HepG2 (cell line): ENCODE measurements around the gene GRK5. TPM values are rescaled to one million over a fixed set of nuclear protein-coding genes. Genes with fewer than 3 reads are reported as not detected.

Experiments
- ATAC-seq: fragments of 200-7000 bp; cut with Tn5 transposase; 3 replicates; pipeline ENCODE4 v1.9.1; 2020; ENCODE audit warnings: mild to moderate bottlenecking, moderate library complexity
- BruUV-seq: library from RNA; stranded (reverse); fragments of 400-500 nt; replicated peaks from 2 replicates; lab custom pipeline; 2021; lab: Mats Ljungman, UMichigan
- CTCF ChIA-PET: fragments of 300-600 bp; formaldehyde crosslinking; extraction: SDS; loops from one replicate; lab custom pipeline; 2021; ENCODE audit warnings: low total read pairs, inconsistent platforms, low intra/inter-chr PET ratio; lab: Yijun Ruan, JAX
- POLR2A ChIA-PET: fragments of 350-600 bp; sonication (Branson Sonifier 250); formaldehyde crosslinking; loops from one replicate; lab custom pipeline; 2020; ENCODE audit warnings: antibody characterized with exemption, inconsistent platforms; lab: Yijun Ruan, JAX
- DNase-seq: peaks from one replicate; pipeline ENCODE4 v3.0.0-alpha.2; 2015; ENCODE audit warnings: low spot score
- FAIRE-seq: peaks from 3 replicates; lab custom pipeline; 2011; peaks lifted over from hg19 to GRCh38; lab: Jason Lieb, UNC
- H2AFZ ChIP-seq: one replicate; pipeline ENCODE4 v1.6.1; 2011; ENCODE audit warnings: low read length, inconsistent platforms
- H3K27ac ChIP-seq: fragments of 300-600 bp; 3 replicates; pipeline ENCODE4 v1.8.0; 2011; ENCODE audit warnings: mixed run types, mild to moderate bottlenecking, mixed read lengths, low read length, inconsistent platforms; ENCODE audit not compliant: insufficient read depth; ENCODE audit errors: extremely low read length
- H3K27me3 ChIP-seq, 2 experiments: fragments of 200-600 bp in 1 of 2; 2 replicates in 1 of 2; 3 replicates in 1 of 2; pipeline versions ENCODE4 v1.6.0 to v1.8.0; 2011; ENCODE audit warnings: low read length in 2 of 2, mild to moderate bottlenecking in 2 of 2, moderate library complexity in 2 of 2, inconsistent platforms in 1 of 2; ENCODE audit not compliant: insufficient read depth in 2 of 2, control insufficient read depth in 1 of 2
- H3K36me3 ChIP-seq, 2 experiments: fragments of 200-600 bp in 1 of 2; replicated peaks in 1 of 2; 2 replicates in 1 of 2; 3 replicates in 1 of 2; pipeline versions ENCODE4 v1.5.1 to v1.8.0; 2011; ENCODE audit warnings: low read length in 2 of 2, inconsistent platforms in 1 of 2; ENCODE audit not compliant: insufficient read depth in 2 of 2, control insufficient read depth in 1 of 2
- H3K4me1 ChIP-seq: 2 replicates; pipeline ENCODE4 v1.5.1; 2012; ENCODE audit warnings: low read length, inconsistent platforms; ENCODE audit not compliant: insufficient read depth
- H3K4me2 ChIP-seq: 2 replicates; pipeline ENCODE4 v1.6.0; 2011; ENCODE audit warnings: low read depth, low read length, inconsistent platforms
- H3K4me3 ChIP-seq, 3 experiments: fragments of 200-600 bp in 1 of 3; sonication (generic), shearing (Covaris generic) in 1 of 3; replicated peaks in 1 of 3; 2 replicates each; pipeline ENCODE4 v1.5.1; 2011 to 2016; ENCODE audit warnings: low read length in 3 of 3, inconsistent platforms in 2 of 3, low read depth in 2 of 3, mild to moderate bottlenecking in 2 of 3, control low read depth in 1 of 3, mixed read lengths in 1 of 3; ENCODE audit not compliant: insufficient read depth in 1 of 3
- H3K79me2 ChIP-seq: one replicate; pipeline ENCODE4 v1.6.1; 2011; ENCODE audit warnings: low read length, inconsistent platforms; ENCODE audit not compliant: insufficient read depth
- H3K9ac ChIP-seq: 2 replicates; pipeline ENCODE4 v1.6.0; 2011; ENCODE audit warnings: mild to moderate bottlenecking, low read depth, low read length, inconsistent platforms; ENCODE audit not compliant: insufficient read depth
- H3K9me3 ChIP-seq: 2 replicates; pipeline ENCODE4 v1.5.1; 2012; ENCODE audit warnings: mild to moderate bottlenecking, low read length
- H4K20me1 ChIP-seq: 2 replicates; pipeline ENCODE4 v1.6.0; 2011; ENCODE audit warnings: inconsistent platforms, mild to moderate bottlenecking, low read length, moderate library complexity; ENCODE audit not compliant: insufficient read depth
- AGO2 ChIP-seq: fragments of 200-400 bp; formaldehyde crosslinking; optimal IDR thresholded peaks from 2 replicates; pipeline ENCODE3; 2017; ENCODE audit warnings: mild to moderate bottlenecking, low read depth, low read length, moderate library complexity
- CSRNP1 ChIP-seq: sonication (generic); formaldehyde crosslinking; IDR thresholded peaks from 2 replicates; pipeline ENCODE4 v1.8.1; 2023; ENCODE audit warnings: mild to moderate bottlenecking, missing genetic modification reagents
- NCOR1 ChIP-seq: fragments of 200-600 bp; sonication (generic); IDR thresholded peaks from 2 replicates; pipeline ENCODE4 v1.7.0; 2017; ENCODE audit warnings: antibody characterized with exemption, low read length, borderline replicate concordance
- SRY ChIP-seq: sonication (generic); formaldehyde crosslinking; IDR thresholded peaks from 2 replicates; pipeline ENCODE4 v1.8.0; 2022; ENCODE audit warnings: mild to moderate bottlenecking, missing genetic modification reagents
- ZC3H4 ChIP-seq: sonication (generic); formaldehyde crosslinking; IDR thresholded peaks from 2 replicates; pipeline ENCODE4 v1.4.0; 2020; ENCODE audit warnings: missing genetic modification reagents, borderline replicate concordance
- ZHX2 ChIP-seq, 2 experiments: sonication (generic) in 1 of 2; formaldehyde crosslinking in 1 of 2; IDR thresholded peaks; 2 replicates each; pipeline versions ENCODE4 v1.6.1 to v1.9.0; 2014 to 2022; ENCODE audit warnings: antibody characterized with exemption in 1 of 2, borderline replicate concordance in 1 of 2, inconsistent platforms in 1 of 2, low read depth in 1 of 2, missing genetic modification reagents in 1 of 2
- ZNF484 ChIP-seq: sonication (generic); formaldehyde crosslinking; IDR thresholded peaks from 2 replicates; pipeline ENCODE4 v1.5.1; 2020; ENCODE audit warnings: mild to moderate bottlenecking, low read depth, missing genetic modification reagents, borderline replicate concordance
- ZNF704 ChIP-seq: sonication (generic); formaldehyde crosslinking; IDR thresholded peaks from 2 replicates; pipeline ENCODE4 v1.8.1; 2023; ENCODE audit warnings: mild to moderate bottlenecking, inconsistent platforms, moderate library complexity, missing genetic modification reagents, borderline replicate concordance
- ZNF740 ChIP-seq: sonication (generic); formaldehyde crosslinking; IDR thresholded peaks from 2 replicates; pipeline ENCODE4 v1.4.0; 2020; ENCODE audit warnings: missing genetic modification reagents
- ZNF782 ChIP-seq: sonication (generic); formaldehyde crosslinking; IDR thresholded peaks from 2 replicates; pipeline ENCODE4 v1.4.0; 2020; ENCODE audit warnings: missing genetic modification reagents, mild to moderate bottlenecking, borderline replicate concordance
- WGBS: methylation state at CpG from one replicate; pipeline ENCODE4 v1.1.6; 2017; ENCODE audit warnings: low lambda C conversion rate; 5-methylcytosine and 5-hydroxymethylcytosine counted together
- in situ Hi-C: cut with HindIII; loops from 2 replicates; pipeline ENCODE4 v1.10.0; 2017; ENCODE audit warnings: low pct_unique_long_range_greater_than_20kb; ENCODE audit not compliant: extremely low pct_ligation_motif_present
- intact Hi-C: fragments of 100-400 bp; cut with micrococcal nuclease; formaldehyde crosslinking; loops from one replicate; pipeline ENCODE4 v1.10.0; 2022; ENCODE audit not compliant: unreplicated experiment
- polyA plus RNA-seq, 8 experiments: library from polyadenylated mRNA; depleted of rRNA in 3 of 8; stranded (reverse) in 7 of 8; unstranded in 1 of 8; fragments of >200 nt; fragmentation: Illumina TruSeq in 4 of 8; extraction: Trizol in 4 of 8; gene quantifications; 2 replicates each; pipeline versions ENCODE4 v1.2.1 to v1.2.3, GENCODE V29; 2011 to 2016; ENCODE audit warnings: low read depth in 4 of 8, missing spikeins in 1 of 8, mixed read lengths in 1 of 8; ENCODE audit not compliant: insufficient read depth in 1 of 8
- total RNA-seq, 5 experiments: library from RNA; depleted of rRNA; stranded (reverse); fragments of >200 nt; fragmentation: Illumina TruSeq; extraction: Trizol; gene quantifications; 2 replicates each; pipeline ENCODE4 v1.2.3, GENCODE V29; 2016; ENCODE audit warnings: low read depth in 1 of 5
- TF ChIP-seq, protein P1 (sequence below): sonication (generic); formaldehyde crosslinking; IDR thresholded peaks from 2 replicates; pipeline ENCODE4 v1.4.0; 2020; ENCODE audit warnings: mild to moderate bottlenecking, missing genetic modification reagents, borderline replicate concordance

Gene GRK5
- total and polyA plus RNA-seq, 2 of the 13 experiments (the other 11 are each of a cell fraction or from before 2014, with no cell fraction given) = 10.4 to 12.6 TPM

DNA sequence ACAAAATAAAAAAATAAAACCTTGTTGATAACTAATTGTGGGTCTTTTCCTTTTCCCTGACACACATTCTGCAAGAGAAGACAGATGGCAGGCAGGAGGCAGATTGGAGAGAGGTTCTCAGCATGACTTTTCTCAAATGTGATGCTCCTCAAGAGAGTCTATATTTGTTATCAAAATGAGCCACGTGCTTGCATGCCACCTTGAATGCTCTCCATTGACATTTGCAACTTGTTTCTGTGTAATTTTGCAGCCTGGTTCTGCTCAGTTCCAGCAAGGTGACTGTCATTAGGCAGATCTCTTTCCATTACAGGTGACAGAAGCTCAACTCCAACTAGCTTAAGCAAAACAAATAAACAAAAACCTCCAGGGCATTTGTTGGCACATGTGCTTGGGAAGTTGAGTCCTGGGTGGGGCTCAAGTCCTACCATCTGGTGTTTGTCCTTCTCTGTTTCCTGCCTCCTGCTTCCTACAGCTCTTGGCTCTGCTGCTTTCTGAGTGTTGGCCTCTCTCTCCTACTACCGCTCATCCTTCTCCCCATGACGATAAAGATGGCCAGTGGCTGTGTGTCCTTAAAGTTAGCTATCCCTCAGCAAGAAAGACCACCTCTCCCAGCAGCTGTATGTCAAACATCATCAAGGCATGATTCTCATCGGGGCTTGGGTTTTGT, 56.7 kb downstream of the GRK5 start:
- no peaks in the 10 kb centered on the region for H3K27me3 ChIP-seq
- peak overlapping the region; percentile 11 for H3K27ac ChIP-seq
- no peak; the same call in 2 of the 3 replicates for ATAC-seq
- FAIRE-seq = no peak
- H2AFZ ChIP-seq = no peak overlapping the region
- H3K4me2 ChIP-seq = peak overlapping the region; percentile 33; the same call in 1 of the 2 replicates
- no peaks in the 10 kb centered on the region for H3K36me3 ChIP-seq
- no peak for DNase-seq
- H3K79me2 ChIP-seq = peaks cover 2% of the 10 kb centered on the region
- H4K20me1 ChIP-seq = no peaks in the 10 kb centered on the region
- intact Hi-C loops (no loop called here), in situ Hi-C loops (no loop called here)
- ChIA-PET CTCF (no interaction called here), POLR2A (interaction anchor here (0.8 to 1.8 kb wide), 4 partner anchors 7 to 12 kb away, joined by 4 to 6 read pairs (median 5); no protein-coding TSS in a partner anchor)
- no peaks in the 10 kb centered on the region for H3K9me3 ChIP-seq
- no peak overlapping the region for H3K9ac ChIP-seq
- BruUV-seq = no TSS peak
- H3K4me3 ChIP-seq = no peak overlapping the region
- whole genome bisulfite sequencing = 53% methylated on average over 4 of the region's 4 CpGs
- peaks cover 53% of the 10 kb centered on the region for H3K4me1 ChIP-seq
- TF ChIP-seq ZNF704 (CRISPR knock-in tag) = no peak
- no peak for TF ChIP-seq ZNF740
- TF ChIP-seq, protein P1, sequence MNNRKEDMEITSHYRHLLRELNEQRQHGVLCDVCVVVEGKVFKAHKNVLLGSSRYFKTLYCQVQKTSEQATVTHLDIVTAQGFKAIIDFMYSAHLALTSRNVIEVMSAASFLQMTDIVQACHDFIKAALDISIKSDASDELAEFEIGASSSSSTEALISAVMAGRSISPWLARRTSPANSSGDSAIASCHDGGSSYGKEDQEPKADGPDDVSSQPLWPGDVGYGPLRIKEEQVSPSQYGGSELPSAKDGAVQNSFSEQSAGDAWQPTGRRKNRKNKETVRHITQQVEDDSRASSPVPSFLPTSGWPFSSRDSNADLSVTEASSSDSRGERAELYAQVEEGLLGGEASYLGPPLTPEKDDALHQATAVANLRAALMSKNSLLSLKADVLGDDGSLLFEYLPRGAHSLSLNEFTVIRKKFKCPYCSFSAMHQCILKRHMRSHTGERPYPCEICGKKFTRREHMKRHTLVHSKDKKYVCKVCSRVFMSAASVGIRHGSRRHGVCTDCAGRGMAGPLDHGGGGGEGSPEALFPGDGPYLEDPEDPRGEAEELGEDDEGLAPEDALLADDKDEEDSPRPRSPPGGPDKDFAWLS (CRISPR knock-in tag) = no peak
- no peak for TF ChIP-seq SRY (CRISPR knock-in tag)
- TF ChIP-seq AGO2 = no peak
- no peak for TF ChIP-seq ZNF484 (CRISPR knock-in tag)
- no peak for TF ChIP-seq NCOR1
- no peak for TF ChIP-seq ZHX2 (IDR thresholded peaks at IDR 0.05; ENCODE audit: low read depth)
- no peak for TF ChIP-seq ZHX2 (CRISPR knock-in tag; IDR thresholded peaks at IDR 0.05; ENCODE audit: borderline replicate concordance)
- TF ChIP-seq ZNF782 = no peak
- no peak for TF ChIP-seq ZC3H4
- TF ChIP-seq CSRNP1 (CRISPR knock-in tag) = no peak
